22Rv1 (cell line): Measurements from ENCODE around the gene MRPL17.

Source experiments
- ZFX ChIP-seq: fragments of 450-650 bp; IDR thresholded peaks from 2 replicates; pipeline ENCODE4 v1.6.1; 2017; ENCODE audit warnings: antibody characterized with exemption, borderline replicate concordance
- TF ChIP-seq, protein P1 (sequence below): fragments of 450-650 bp; IDR thresholded peaks from 2 replicates; pipeline ENCODE4 v1.5.1; 2017; ENCODE audit warnings: mild to moderate bottlenecking

DNA sequence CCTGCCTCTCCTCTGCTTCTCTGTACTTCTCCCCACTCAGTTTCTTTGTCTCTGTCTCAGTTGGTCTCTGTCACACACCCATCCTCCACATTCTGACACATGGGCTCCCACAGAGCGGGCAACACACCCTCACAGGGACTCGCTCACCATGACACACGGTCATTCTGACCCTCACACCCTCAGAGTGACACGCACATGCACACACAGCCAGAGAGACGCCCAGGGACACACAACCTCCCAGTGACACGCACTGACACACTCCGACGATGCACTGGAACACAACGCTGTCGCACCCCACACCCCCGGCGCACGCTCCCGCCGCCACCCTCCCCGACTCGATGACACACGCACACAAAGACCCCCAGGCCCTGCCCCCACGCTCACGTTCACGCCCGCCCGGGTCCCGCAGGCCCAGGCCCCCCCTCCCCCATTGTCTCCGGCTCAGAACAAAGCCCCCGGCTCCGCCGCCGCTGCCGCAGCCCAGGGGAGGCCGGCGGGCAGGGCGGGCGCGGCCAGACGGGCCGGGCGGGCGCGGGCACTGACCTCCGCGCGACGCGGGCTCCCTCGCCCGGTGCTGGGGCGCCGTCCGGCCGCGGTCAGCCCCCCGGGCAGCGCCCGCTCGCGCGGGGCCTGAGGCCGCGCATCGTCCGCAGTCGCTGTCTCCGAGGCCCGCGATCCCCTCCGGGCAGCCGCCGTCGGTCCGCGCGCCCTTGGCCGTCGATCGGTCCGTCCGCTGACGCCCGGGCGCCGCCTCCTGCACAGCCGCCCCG, 27.9 kb downstream of the MRPL17 start:
- TF ChIP-seq, protein P1, sequence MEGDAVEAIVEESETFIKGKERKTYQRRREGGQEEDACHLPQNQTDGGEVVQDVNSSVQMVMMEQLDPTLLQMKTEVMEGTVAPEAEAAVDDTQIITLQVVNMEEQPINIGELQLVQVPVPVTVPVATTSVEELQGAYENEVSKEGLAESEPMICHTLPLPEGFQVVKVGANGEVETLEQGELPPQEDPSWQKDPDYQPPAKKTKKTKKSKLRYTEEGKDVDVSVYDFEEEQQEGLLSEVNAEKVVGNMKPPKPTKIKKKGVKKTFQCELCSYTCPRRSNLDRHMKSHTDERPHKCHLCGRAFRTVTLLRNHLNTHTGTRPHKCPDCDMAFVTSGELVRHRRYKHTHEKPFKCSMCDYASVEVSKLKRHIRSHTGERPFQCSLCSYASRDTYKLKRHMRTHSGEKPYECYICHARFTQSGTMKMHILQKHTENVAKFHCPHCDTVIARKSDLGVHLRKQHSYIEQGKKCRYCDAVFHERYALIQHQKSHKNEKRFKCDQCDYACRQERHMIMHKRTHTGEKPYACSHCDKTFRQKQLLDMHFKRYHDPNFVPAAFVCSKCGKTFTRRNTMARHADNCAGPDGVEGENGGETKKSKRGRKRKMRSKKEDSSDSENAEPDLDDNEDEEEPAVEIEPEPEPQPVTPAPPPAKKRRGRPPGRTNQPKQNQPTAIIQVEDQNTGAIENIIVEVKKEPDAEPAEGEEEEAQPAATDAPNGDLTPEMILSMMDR: no peak
- TF ChIP-seq ZFX: no peak
